Prostate gland (tissue), 2 donors: Measurements from ENCODE around the gene RBFOX1. TPM values are rescaled to one million over a fixed set of nuclear protein-coding genes. Genes with fewer than 3 reads are reported as not detected.

Source experiments
- DNase-seq: peaks from one replicate; pipeline ENCODE4 v3.0.0-alpha.2; 2019; ENCODE audit warnings: low spot score
- H3K27ac ChIP-seq, 2 donors: fragments of 200-600 bp; sonication (generic); 2 replicates each; pipeline ENCODE4 v1.5.1; 2017 to 2019
- H3K27me3 ChIP-seq: fragments of 200-600 bp; sonication (generic); replicated peaks from 2 replicates; pipeline ENCODE4 v1.5.1; 2019; ENCODE audit not compliant: insufficient read depth
- H3K36me3 ChIP-seq, 2 donors: fragments of 200-600 bp; sonication (generic); 1 replicate in 1 of 2; 2 replicates in 1 of 2; pipeline versions ENCODE4 v1.5.1 to v1.8.1; 2017 to 2019
- H3K4me1 ChIP-seq: fragments of 200-600 bp; sonication (generic); replicated peaks from 2 replicates; pipeline ENCODE4 v1.5.1; 2019
- H3K4me3 ChIP-seq, 2 donors: fragments of 200-600 bp; sonication (generic); 2 replicates each; pipeline ENCODE4 v1.5.1; 2017 to 2019
- H3K9me3 ChIP-seq: fragments of 200-600 bp; sonication (generic); 2 replicates; pipeline ENCODE4 v1.5.1; 2017
- CTCF ChIP-seq, 4 experiments: fragments of 200-600 bp in 2 of 4; fragments of 450-650 bp in 2 of 4; sonication (generic) in 2 of 4; IDR thresholded peaks; 1 replicate in 3 of 4; 2 replicates in 1 of 4; pipeline ENCODE4 v1.5.1; 2016 to 2019; ENCODE audit warnings: antibody characterized with exemption in 4 of 4, mild to moderate bottlenecking in 2 of 4, moderate library complexity in 2 of 4
- POLR2A ChIP-seq: fragments of 450-650 bp; IDR thresholded peaks from one replicate; pipeline ENCODE4 v1.6.1; 2016; ENCODE audit warnings: antibody characterized with exemption, mild to moderate bottlenecking
- POLR2AphosphoS5 ChIP-seq: sonication (generic); formaldehyde crosslinking; IDR thresholded peaks from one replicate; pipeline ENCODE4 v1.6.1; 2017; ENCODE audit warnings: antibody characterized with exemption
- WGBS: methylation state at CpG from one replicate; pipeline ENCODE4 v1.1.5; 2018; 5-methylcytosine and 5-hydroxymethylcytosine counted together
- intact Hi-C: fragments of 100-400 bp; cut with DNase I; formaldehyde crosslinking; loops from one replicate; pipeline ENCODE4 v1.14.2; 2022
- total RNA-seq, 2 donors: library from RNA; depleted of rRNA; stranded (reverse); fragments of >200 nt; gene quantifications; one replicate each; pipeline ENCODE4 v1.1.0, GENCODE V29; 2016

RBFOX1 gene
- total RNA-seq, 2 donors from 2014 or later = 1.3 to 1.5 TPM

GRCh38 chr16:7597677-7598076 is 265.0 kb downstream of the RBFOX1 start:
- Histone ChIP-seq H3K4me1 (no peaks in the 10 kb centered on the region), H3K27ac (no peak overlapping the region), H3K27me3 (no peaks in the 10 kb centered on the region), H3K4me3 (no peak overlapping the region), H3K9me3 (no peaks in the 10 kb centered on the region), H3K36me3 (no peaks in the 10 kb centered on the region)
- intact Hi-C loops = no loop called here
- no peak for DNase-seq
- no peak for TF ChIP-seq POLR2AphosphoS5
- TF ChIP-seq POLR2A = no peak
- TF ChIP-seq CTCF (IDR thresholded peaks at IDR 0.05) = no peak
- WGBS = 27% methylated on average over 3 of the region's 3 CpGs

- no peaks in the 10 kb centered on the region for H3K27me3 ChIP-seq
- no peaks in the 10 kb centered on the region for H3K9me3 ChIP-seq
- H3K4me3 ChIP-seq = no peak overlapping the region
- H3K27ac ChIP-seq = no peak overlapping the region
- intact Hi-C loops = no loop called here
- no peaks in the 10 kb centered on the region for H3K4me1 ChIP-seq
- H3K36me3 ChIP-seq = no peaks in the 10 kb centered on the region
- no peak for TF ChIP-seq POLR2AphosphoS5
- 61% methylated on average over 3 of the region's 3 CpGs for WGBS
- no peak for DNase-seq
Measured at GRCh38 chr16:7601100-7601499, 268.5 kb downstream of the RBFOX1 start.

DNA sequence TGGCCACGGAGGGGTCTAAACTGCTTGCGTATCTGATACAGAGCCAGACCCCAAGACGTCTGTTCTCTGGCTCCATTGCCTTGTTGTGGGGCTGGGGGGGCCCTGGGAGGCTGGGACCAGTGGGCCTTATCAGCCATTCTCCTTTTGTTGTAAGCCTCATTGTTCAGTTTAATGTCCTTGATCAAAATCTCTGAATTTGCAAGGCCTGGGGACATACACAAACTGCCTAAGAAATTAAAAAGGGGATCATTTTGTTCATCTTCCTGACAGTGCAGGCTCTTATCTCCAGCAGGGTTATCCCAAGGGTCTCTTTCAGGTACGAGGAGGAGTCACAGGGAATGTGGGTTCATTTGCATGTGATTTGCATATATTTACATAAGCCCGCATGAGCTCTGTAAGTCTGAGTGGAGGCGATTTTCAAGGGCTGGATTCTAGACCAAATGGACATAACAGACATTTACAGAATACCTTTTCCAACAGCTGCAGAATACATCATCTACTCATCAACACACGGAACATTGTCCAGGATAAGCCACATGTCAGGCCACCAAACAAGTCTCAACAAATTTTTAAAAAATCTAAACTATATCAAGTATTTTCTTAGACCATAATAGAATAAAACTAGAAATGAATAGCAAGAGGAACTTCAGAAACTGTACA is 269.8 kb downstream of the RBFOX1 start:
- H3K36me3 ChIP-seq = no peaks in the 10 kb centered on the region
- no peak for DNase-seq
- intact Hi-C loops = no loop called here
- no peak overlapping the region for H3K27ac ChIP-seq
- no peaks in the 10 kb centered on the region for H3K4me1 ChIP-seq
- WGBS = 73% methylated on average over 7 of the region's 7 CpGs
- no peak overlapping the region for H3K4me3 ChIP-seq
- no peak for TF ChIP-seq POLR2A
- TF ChIP-seq POLR2AphosphoS5 = no peak
- no peak for TF ChIP-seq CTCF (IDR thresholded peaks at IDR 0.05)
- H3K27me3 ChIP-seq = no peaks in the 10 kb centered on the region
- no peaks in the 10 kb centered on the region for H3K9me3 ChIP-seq

DNA sequence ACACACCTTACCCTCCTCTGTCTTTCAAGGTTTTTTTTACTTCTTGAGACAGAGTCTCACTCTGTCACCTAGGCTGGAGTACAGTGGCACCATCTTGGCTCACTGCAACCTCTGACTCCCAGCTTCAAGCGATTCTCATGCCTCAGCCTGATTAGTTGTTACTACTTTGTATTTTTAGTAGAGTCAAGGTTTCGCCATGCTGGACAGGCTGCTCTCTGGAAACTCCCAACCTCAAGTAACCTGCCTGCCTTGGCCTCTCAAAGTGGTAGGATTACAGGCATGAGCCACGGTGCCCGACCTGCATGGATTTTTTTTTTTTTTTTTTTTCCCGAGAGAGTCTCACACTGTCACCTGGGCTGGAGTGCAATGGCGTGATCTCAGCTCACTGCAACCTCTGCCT is 273.2 kb downstream of the RBFOX1 start:
- no peaks in the 10 kb centered on the region for H3K9me3 ChIP-seq
- H3K27ac ChIP-seq = no peak overlapping the region
- TF ChIP-seq POLR2A (no peak), POLR2AphosphoS5 (no peak), CTCF (IDR thresholded peaks at IDR 0.05) (no peak)
- no peak overlapping the region for H3K4me3 ChIP-seq
- intact Hi-C loops = no loop called here
- no peak for DNase-seq
- H3K36me3 ChIP-seq = no peaks in the 10 kb centered on the region
- H3K4me1 ChIP-seq = no peaks in the 10 kb centered on the region
- H3K27me3 ChIP-seq = no peaks in the 10 kb centered on the region
- 92% methylated on average over 6 of the region's 6 CpGs for WGBS

- intact Hi-C loops = no loop called here
Measured at GRCh38 chr16:7612671-7613070, 280.0 kb downstream of the RBFOX1 start.

More at GRCh38 chr16:7612671-7613070, 280.0 kb downstream of the RBFOX1 start:
- H3K36me3 ChIP-seq = no peaks in the 10 kb centered on the region
- H3K27me3 ChIP-seq = no peaks in the 10 kb centered on the region
- no peak overlapping the region for H3K27ac ChIP-seq
- TF ChIP-seq POLR2AphosphoS5 (no peak), POLR2A (no peak), CTCF (IDR thresholded peaks at IDR 0.05) (no peak)
- WGBS = 74% methylated on average over 8 of the region's 8 CpGs
- H3K4me3 ChIP-seq = no peak overlapping the region
- H3K9me3 ChIP-seq = no peaks in the 10 kb centered on the region
- no peaks in the 10 kb centered on the region for H3K4me1 ChIP-seq
- DNase-seq = no peak
